Naive B cell (primary cell): ENCODE measurements around the gene ETV5. TPM values are rescaled to one million over a fixed set of nuclear protein-coding genes. Genes with fewer than 3 reads are reported as not detected.
A peak's percentile ranks its signal among the peaks of the same experiment; 100 is the strongest.

Experiments
- ATAC-seq, 2 donors: fragments of 150-1000 bp; cut with Tn5 transposase; 2 replicates each; pipeline ENCODE4 v1.10.0; 2021; ENCODE audit warnings: low read depth in 2 of 2, mild to moderate bottlenecking in 2 of 2, moderate library complexity in 2 of 2
- DNase-seq: peaks from one replicate; pipeline ENCODE4 v3.0.0; 2022
- H3K27ac Mint-ChIP-seq, 6 donors: one replicate each; pipeline ENCODE4 v1.8.0; 2020 to 2022; ENCODE audit warnings: mild to moderate bottlenecking in 6 of 6, mixed read lengths in 6 of 6, moderate library complexity in 5 of 6, inconsistent platforms in 2 of 6
- H3K27me3 Mint-ChIP-seq, 3 donors: one replicate each; pipeline ENCODE4 v1.8.0; 2021 to 2022; ENCODE audit warnings: mixed read lengths in 3 of 3, mild to moderate bottlenecking in 1 of 3
- H3K36me3 Mint-ChIP-seq, 2 donors: one replicate each; pipeline ENCODE4 v1.8.0; 2020 to 2022; ENCODE audit warnings: mixed read lengths in 2 of 2, inconsistent platforms in 1 of 2, mild to moderate bottlenecking in 1 of 2
- H3K4me1 Mint-ChIP-seq, 3 donors: one replicate each; pipeline ENCODE4 v1.8.0; 2020 to 2022; ENCODE audit warnings: mixed read lengths in 3 of 3, inconsistent platforms in 1 of 3, mild to moderate bottlenecking in 1 of 3, moderate library complexity in 1 of 3
- H3K4me3 Mint-ChIP-seq, 8 donors: one replicate each; pipeline ENCODE4 v1.8.0; 2020 to 2022; ENCODE audit warnings: mild to moderate bottlenecking in 8 of 8, mixed read lengths in 8 of 8, moderate library complexity in 8 of 8, inconsistent platforms in 2 of 8
- H3K9me3 Mint-ChIP-seq, 7 donors: one replicate each; pipeline ENCODE4 v1.8.0; 2020 to 2022; ENCODE audit warnings: mixed read lengths in 7 of 7, mild to moderate bottlenecking in 5 of 7, inconsistent platforms in 2 of 7, moderate library complexity in 1 of 7
- polyA plus RNA-seq, 6 donors: library from polyadenylated mRNA; unstranded; fragments of 300-500 nt; fragmentation: Illumina TruSeq; gene quantifications; one replicate each; pipeline ENCODE4 v1.2.3, GENCODE V29; 2021; ENCODE audit warnings: low read depth in 6 of 6

The ETV5 gene
- polyA plus RNA-seq, 6 donors from 2014 or later: 0.96 to 1.7 (median 1.1) TPM

DNA sequence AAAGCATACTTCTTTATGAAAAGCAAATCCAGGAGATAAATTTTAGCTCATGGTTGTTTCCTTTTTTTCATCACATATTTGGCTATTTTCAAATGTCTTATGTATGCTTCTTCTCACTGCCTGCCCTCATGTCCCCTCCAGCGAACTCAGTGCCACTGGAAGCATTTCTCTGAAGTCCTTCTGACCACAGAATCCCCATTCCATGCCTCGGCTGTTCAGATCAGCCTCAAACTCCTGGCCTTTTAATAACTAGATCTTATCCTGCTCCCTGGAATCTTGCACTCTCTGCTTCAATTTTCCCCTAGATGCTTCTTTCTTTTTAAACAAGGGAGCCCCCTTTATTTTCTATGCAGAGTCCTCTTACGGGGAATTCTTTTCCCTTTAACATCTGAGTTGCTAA, 10.1 kb downstream of the ETV5 start:
- Mint-ChIP-seq H3K4me3 (peak overlapping the region in 1 of 8 donors; percentile 35), H3K27ac (peak overlapping the region in 1 of 6 donors; percentile 57), H3K4me1 (peaks cover 10 to 17% (median 16%) of the 10 kb centered on the region in 3 donors), H3K36me3 (no peaks in the 10 kb centered on the region), H3K27me3 (peaks cover 47 to 55% (median 53%) of the 10 kb centered on the region in 3 donors), H3K9me3 (no peaks in the 10 kb centered on the region)
- DNase-seq (no peak), ATAC-seq (no peak)

DNA sequence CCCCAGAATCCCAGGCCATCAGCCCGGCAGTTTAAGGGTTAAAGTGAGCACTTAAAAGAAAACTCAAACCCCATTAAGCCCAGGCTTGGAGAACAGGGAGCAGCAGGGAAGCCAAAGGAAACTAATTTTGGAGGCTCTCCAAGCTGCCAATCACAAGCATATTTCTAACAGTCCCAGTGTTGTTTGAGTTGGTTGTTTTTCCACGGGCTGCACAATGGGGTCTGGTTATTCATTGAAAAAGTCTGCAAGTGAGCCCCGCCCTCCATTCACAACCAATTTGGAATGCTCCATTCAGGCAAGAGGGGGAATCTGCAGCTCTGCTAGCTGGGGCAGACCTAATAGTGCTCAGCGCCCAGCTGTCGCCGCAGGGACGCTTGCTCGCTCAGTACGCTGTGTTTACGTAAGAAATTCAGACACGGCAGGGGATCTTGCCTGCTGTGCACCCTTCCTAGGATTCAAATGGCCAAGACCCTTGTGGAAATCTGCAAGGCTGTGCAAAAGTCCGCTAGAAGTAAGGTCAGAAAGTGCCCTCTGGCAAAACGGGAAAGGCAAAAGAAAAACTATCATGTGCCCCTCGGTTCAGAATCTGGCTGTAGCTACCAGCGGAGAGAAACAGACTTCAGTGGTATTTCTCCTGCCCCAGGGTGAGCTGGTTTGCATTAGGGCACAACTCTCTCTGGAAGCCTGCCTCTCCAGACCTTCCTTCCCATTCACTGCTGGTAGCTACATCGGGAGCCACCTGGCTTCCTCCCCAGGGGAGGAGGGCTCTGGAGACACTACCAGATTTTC, 11.0 kb downstream of the ETV5 start:
- peak overlapping the region in 5 of 8 donors; percentile 3 to 81 (median 61) for H3K4me3 Mint-ChIP-seq
- H3K27ac Mint-ChIP-seq: peak overlapping the region in 1 of 6 donors; percentile 28
- no peaks in the 10 kb centered on the region for H3K9me3 Mint-ChIP-seq
- H3K36me3 Mint-ChIP-seq: no peaks in the 10 kb centered on the region
- ATAC-seq (peak; percentile 65 to 66), DNase-seq (no peak)
- H3K4me1 Mint-ChIP-seq: peaks cover 10 to 17% (median 16%) of the 10 kb centered on the region in 3 donors
- H3K27me3 Mint-ChIP-seq: peaks cover 41 to 49% (median 47%) of the 10 kb centered on the region in 3 donors

DNA sequence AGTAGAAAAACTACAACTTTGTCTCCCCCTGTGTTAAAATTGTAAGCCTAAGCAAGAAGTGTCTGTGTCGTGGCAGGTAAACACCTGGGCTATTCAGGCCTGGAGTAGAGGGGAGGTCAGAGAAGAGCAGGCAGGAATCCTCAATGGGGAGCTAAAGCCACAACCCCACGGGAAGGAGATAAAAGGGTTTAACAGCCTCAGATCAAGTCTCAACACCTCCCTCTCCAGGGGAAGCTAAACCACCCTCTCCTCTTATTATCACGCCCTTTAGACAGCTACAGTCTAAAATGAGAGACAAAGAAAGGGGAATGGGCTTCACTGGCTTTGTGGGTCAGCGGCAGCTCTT, 11.6 kb downstream of the ETV5 start:
- ATAC-seq (no peak), DNase-seq (no peak)
- Mint-ChIP-seq H3K4me3 (no peak overlapping the region), H3K27me3 (peaks cover 40 to 48% (median 44%) of the 10 kb centered on the region in 3 donors), H3K36me3 (no peaks in the 10 kb centered on the region), H3K4me1 (peaks cover 10 to 17% (median 16%) of the 10 kb centered on the region in 3 donors), H3K27ac (no peak overlapping the region), H3K9me3 (no peaks in the 10 kb centered on the region)

DNA sequence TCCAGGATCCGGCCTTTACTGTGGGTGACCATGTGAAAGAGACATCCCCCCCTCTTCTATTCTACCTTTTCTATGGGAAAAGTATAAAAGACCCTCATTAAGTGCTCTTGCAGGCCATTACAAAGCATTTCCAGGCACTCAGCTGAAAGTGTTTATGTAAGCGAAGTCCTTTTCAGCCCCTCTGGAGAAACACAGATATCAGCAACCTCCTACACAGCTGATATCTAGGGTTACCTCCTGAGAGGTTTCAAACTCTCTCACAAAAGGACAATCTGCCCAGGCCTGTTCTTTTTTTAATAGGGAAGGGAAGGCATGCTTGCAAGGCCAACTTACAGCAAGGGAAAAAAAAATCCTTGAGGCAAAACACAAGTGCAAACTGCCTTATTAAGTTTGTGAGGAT, 12.6 kb downstream of the ETV5 start:
- Mint-ChIP-seq H3K9me3 (no peaks in the 10 kb centered on the region), H3K4me1 (peaks cover 10 to 17% (median 16%) of the 10 kb centered on the region in 3 donors), H3K36me3 (no peaks in the 10 kb centered on the region), H3K27me3 (peaks cover 44 to 50% (median 48%) of the 10 kb centered on the region in 3 donors), H3K27ac (no peak overlapping the region), H3K4me3 (no peak overlapping the region)
- ATAC-seq (no peak), DNase-seq (no peak)

DNA sequence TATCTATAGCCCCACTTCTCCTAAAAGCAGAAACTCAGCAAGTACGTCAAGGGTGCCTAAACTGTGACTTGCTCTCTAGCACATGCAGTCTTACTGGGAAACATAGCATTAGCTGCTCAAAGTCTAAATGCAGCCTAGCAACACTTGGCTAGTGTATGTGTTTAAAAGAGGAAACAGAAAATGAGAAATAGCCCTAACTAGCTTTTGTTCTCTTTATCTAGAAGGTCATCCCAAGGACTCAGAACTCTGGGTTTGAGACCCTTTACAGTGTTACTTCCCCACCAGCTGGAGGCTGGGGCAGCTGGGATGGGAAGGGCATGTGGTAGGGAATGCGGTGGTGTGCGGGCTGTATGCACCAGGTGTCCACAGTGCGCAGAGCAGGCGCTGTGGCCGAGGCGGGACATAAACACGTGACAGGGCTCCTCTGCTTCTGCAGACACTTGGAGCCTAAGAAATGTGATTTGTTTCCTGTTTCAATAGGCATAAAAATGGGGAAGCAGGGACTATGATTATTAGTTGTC, 13.3 kb downstream of the ETV5 start:
- ATAC-seq (peak in 1 of 2 donors; percentile 14), DNase-seq (no peak)
- H3K4me3 Mint-ChIP-seq: no peak overlapping the region
- no peaks in the 10 kb centered on the region for H3K36me3 Mint-ChIP-seq
- H3K27me3 Mint-ChIP-seq: peaks cover 44 to 55% (median 49%) of the 10 kb centered on the region in 3 donors
- H3K4me1 Mint-ChIP-seq: peaks cover 10 to 17% (median 16%) of the 10 kb centered on the region in 3 donors
- no peak overlapping the region for H3K27ac Mint-ChIP-seq
- no peaks in the 10 kb centered on the region for H3K9me3 Mint-ChIP-seq

DNA sequence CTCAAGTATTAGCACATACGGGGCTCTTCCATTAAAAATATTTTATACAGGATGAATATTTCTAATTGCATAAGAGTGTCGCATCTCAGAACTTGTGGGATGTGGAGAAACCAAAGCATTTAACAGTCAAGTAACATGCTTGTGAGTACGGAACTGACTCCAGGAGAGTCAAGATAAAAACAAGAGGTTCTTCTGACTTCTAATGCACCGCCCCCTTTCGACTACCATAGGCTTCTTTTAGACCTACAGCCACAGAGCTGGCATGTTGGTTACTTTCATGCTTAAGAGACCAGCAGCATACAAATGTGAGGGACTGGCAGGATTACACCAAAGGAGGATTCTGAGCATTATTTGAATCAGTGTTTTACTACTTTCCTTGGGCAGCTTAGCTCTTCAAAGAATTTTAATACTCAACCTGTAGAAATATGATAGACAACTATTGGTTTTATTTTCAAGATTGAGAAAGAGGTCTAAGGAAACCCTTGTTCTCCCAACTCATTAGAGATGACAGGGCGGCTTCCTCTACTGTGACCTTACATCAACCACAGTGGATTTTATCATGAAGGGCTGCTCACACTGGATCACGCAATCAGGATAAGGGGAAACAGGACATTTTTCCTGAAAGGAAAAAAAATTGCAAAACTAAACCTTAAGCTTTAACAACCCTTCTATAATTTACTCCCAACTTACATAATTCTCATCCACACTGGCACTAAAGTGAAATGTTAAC, 14.0 kb downstream of the ETV5 start:
- Mint-ChIP-seq H3K36me3 (no peaks in the 10 kb centered on the region), H3K27me3 (peaks cover 44 to 55% (median 49%) of the 10 kb centered on the region in 3 donors), H3K4me3 (no peak overlapping the region), H3K9me3 (no peaks in the 10 kb centered on the region), H3K4me1 (peaks cover 10 to 17% (median 16%) of the 10 kb centered on the region in 3 donors), H3K27ac (peak overlapping the region in 1 of 6 donors; percentile 46)
- DNase-seq (no peak), ATAC-seq (no peak)

DNA sequence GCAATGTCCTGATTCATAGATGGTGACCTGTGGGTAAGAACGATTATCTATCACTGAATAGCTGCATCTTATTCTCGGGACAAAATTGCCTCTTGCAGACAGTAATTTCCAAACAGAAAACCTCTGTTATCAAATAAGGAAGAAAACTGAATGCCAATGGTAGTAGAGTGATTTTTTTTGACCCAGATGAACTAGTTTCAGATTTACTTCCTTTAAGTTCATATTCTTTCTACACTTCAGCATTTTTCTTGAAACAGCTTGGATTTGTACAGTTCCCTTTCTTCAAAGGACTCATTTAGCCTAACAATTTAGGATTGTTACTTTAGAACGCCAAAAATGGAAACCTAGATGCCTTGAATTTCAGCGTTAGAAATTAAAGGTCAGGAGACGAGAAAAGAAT, 14.6 kb downstream of the ETV5 start:
- Mint-ChIP-seq H3K4me3 (no peak overlapping the region), H3K9me3 (no peaks in the 10 kb centered on the region), H3K4me1 (peaks cover 10 to 17% (median 16%) of the 10 kb centered on the region in 3 donors), H3K36me3 (no peaks in the 10 kb centered on the region), H3K27ac (no peak overlapping the region), H3K27me3 (peaks cover 41 to 55% (median 49%) of the 10 kb centered on the region in 3 donors)
- ATAC-seq: no peak
- no peak for DNase-seq

DNA sequence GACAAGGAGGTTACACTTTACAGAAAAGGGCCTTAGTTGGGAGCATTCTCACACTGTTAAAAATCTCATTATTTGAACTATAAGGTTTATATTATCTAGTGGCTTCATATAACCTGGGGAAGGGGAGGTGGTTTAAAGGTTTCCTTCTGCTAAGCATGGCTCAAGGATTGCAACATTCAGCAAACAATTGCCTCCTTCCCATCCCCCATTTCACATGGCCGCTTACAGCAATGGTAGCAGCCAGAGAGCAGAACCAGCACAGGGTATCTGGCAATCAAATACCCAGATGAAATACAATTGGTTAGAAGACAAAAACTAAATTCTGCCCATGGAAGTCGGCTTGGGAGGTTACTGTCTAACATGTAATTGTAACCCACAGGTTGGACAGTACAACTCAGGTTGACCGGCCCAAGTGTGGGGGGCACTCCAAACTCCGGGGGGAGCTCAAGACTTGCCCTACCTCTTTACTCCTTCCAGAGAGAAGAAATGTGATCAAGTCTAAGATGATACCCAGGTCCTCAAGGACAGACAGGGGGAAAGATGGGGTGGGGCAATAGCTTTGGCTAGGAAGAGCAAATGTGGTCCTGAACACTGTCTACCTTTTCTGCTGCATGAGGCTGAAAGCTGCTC, 15.5 kb downstream of the ETV5 start:
- peaks cover 32 to 48% (median 40%) of the 10 kb centered on the region in 3 donors for H3K27me3 Mint-ChIP-seq
- H3K4me1 Mint-ChIP-seq: peaks cover 10 to 16% (median 14%) of the 10 kb centered on the region in 3 donors
- peak overlapping the region in 1 of 6 donors; percentile 33 for H3K27ac Mint-ChIP-seq

DNA sequence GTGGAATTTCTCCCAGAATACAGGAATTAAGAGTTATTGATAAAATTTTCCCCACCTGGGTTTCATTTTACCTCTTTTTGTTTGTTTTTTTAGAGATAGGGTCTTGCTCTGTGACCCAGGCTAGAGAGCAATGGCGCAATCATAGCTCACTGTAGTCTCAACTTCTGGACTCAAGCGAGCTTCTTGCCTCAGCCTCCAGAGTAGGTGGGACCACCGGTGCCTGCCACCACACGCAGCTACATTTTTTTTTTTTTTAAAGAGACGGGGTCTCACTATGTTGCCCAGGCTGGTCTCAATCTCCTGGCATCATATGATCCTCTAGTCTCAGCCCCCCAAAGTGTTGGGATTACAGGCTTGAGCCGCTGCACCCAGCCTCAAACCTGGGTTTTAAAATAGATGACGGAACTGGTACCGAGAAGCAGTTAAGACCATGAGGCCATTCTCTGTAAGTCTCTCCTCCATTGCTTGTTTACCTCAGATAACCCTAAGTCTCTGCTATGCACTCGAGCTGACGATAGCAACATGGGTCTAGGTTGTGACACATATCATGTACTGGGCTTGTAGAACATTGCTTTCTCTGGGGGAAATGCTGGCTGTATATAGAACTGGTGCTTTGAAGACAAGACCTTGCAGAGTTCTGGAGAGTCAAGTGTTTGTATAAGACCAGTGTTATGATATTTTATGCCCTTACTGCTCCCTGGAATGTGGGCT, 16.4 kb downstream of the ETV5 start:
- peaks cover 3 to 7% (median 6%) of the 10 kb centered on the region in 3 donors for H3K4me1 Mint-ChIP-seq
- H3K36me3 Mint-ChIP-seq: no peaks in the 10 kb centered on the region
- DNase-seq: no peak
- peaks cover 23 to 40% (median 31%) of the 10 kb centered on the region in 3 donors for H3K27me3 Mint-ChIP-seq
- no peak overlapping the region for H3K27ac Mint-ChIP-seq
- no peaks in the 10 kb centered on the region for H3K9me3 Mint-ChIP-seq
- no peak overlapping the region for H3K4me3 Mint-ChIP-seq
- ATAC-seq: no peak

More for the DNA sequence above, 15.5 kb downstream of the ETV5 start:
- DNase-seq (peak; percentile 12), ATAC-seq (no peak)
- H3K9me3 Mint-ChIP-seq: no peaks in the 10 kb centered on the region
- no peak overlapping the region for H3K4me3 Mint-ChIP-seq
- H3K36me3 Mint-ChIP-seq: no peaks in the 10 kb centered on the region

DNA sequence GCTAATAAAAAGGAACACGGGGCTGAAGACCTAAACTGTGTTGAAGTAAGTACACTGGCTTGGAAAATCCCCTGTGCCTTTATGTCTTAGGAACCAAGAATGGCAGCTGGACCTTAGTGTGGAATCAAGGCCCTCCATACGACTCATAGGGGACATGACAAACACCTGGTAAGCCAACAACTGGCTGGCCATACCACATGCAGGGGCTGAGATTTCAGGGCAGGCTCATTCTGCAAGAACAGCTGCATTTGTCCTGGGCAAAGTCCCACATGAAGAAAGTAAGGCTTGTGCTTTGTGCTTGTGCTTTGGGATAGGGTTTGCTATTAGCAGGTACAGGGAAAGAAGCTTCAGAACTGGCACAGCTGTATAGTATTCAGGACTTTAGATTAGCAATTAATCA, 18.0 kb downstream of the ETV5 start:
- DNase-seq: no peak
- H3K36me3 Mint-ChIP-seq: no peaks in the 10 kb centered on the region
- H3K27ac Mint-ChIP-seq: no peak overlapping the region
- no peak for ATAC-seq
- no peaks in the 10 kb centered on the region for H3K9me3 Mint-ChIP-seq
- peak overlapping the region in 1 of 8 donors; percentile 19 for H3K4me3 Mint-ChIP-seq
- peaks cover 11 to 28% (median 17%) of the 10 kb centered on the region in 3 donors for H3K27me3 Mint-ChIP-seq
- H3K4me1 Mint-ChIP-seq: no peaks in the 10 kb centered on the region

DNA sequence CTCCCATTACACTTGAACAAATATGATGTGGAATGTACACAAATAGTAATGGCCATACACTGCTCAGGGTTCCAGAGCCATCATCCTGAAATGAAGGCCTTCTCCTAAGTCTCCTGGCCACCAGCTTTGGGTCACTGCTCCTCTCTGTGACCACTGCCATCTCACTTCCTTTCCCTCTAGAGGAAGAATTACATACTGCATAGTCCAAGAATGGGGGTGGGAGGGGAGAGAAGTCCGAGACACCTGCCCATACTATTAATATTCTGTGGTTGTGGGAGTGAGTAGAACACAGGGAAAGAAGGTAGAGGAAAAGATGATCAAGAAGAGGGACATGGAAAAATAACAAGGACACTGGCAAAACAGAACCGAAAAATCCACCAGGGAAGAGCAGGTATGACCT, 20.6 kb downstream of the ETV5 start:
- Mint-ChIP-seq H3K36me3 (no peaks in the 10 kb centered on the region), H3K9me3 (no peaks in the 10 kb centered on the region), H3K27ac (no peak overlapping the region), H3K4me1 (no peaks in the 10 kb centered on the region), H3K4me3 (peak overlapping the region in 1 of 8 donors; percentile 2), H3K27me3 (peaks cover 7 to 16% (median 8%) of the 10 kb centered on the region in 3 donors)
- DNase-seq (no peak), ATAC-seq (no peak)

DNA sequence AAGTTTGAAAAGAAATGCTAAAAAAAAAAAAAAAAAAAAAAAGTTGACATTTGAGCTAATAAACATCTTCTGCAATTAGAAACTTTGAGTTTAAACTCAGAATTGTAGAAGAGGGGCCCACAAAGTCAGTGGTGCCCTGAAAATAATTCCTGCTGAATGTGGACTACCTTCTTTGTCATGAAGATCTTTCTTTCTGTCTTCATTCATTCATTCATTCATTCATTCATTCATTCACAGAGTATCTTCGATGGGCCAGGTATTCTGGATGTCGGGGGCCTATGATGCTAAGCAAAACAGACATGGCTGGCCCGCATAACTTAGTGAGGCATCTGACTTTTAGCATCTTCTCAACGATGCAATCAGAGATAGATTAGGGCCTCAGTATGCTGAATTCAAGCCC, 24.6 kb downstream of the ETV5 start:
- Mint-ChIP-seq H3K4me1 (no peaks in the 10 kb centered on the region), H3K9me3 (no peaks in the 10 kb centered on the region), H3K36me3 (no peaks in the 10 kb centered on the region), H3K4me3 (no peak overlapping the region), H3K27me3 (peaks cover 0 to 7% (median 4%) of the 10 kb centered on the region in 3 donors), H3K27ac (no peak overlapping the region)
- DNase-seq (no peak), ATAC-seq (no peak)

DNA sequence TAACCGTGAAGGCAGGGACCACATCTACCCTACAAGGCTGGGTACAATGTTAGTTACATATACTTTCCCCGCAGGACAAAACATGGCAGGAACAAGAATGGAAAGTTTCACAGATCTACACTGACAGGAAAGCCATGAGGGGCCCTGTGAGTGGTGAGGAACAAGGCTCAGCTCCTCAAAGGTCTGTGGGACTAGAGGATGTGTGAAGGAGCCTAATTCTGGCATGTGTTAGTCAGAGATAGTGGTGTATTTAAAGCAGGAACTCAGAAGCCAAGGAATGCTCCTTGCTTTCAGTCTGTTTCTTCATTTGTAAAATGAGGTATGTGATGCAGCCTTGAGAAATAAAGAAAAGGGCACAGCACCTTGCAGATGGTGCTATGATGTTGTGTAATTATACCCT, 25.1 kb downstream of the ETV5 start:
- no peak overlapping the region for H3K27ac Mint-ChIP-seq
- no peaks in the 10 kb centered on the region for H3K9me3 Mint-ChIP-seq
- no peak overlapping the region for H3K4me3 Mint-ChIP-seq
- DNase-seq (no peak), ATAC-seq (no peak)
- no peaks in the 10 kb centered on the region for H3K4me1 Mint-ChIP-seq
- H3K36me3 Mint-ChIP-seq: no peaks in the 10 kb centered on the region
- H3K27me3 Mint-ChIP-seq: peaks cover 0 to 7% (median 4%) of the 10 kb centered on the region in 3 donors
